AG09309 (cell line): Measurements from ENCODE around the gene TRIM58.

Source experiments
- DNase-seq: peaks from one replicate; pipeline ENCODE4 v3.0.0-alpha.2; 2010; ENCODE audit warnings: low read depth
- H3K4me3 ChIP-seq: 2 replicates; pipeline ENCODE4 v1.5.1; 2011; ENCODE audit warnings: mild to moderate bottlenecking, low read depth, low read length, moderate library complexity; ENCODE audit not compliant: control insufficient read depth
- CTCF ChIP-seq: IDR thresholded peaks from 2 replicates; pipeline ENCODE4 v1.5.1; 2011; ENCODE audit warnings: mild to moderate bottlenecking, low read depth, low read length, inconsistent platforms; ENCODE audit not compliant: insufficient read depth, control insufficient read depth; ENCODE audit errors: missing control alignments

The TRIM58 gene

GRCh38 chr1:247914941-247915662 is 58.1 kb downstream of the TRIM58 start:
- DNase-seq, result no peak
- no peak for TF ChIP-seq CTCF

GRCh38 chr1:247919952-247920351 is 63.0 kb downstream of the TRIM58 start, which contains the start of gene OR2T8:
OR2T8 (plus strand) TSS chr1:247920252; CDS start chr1:247921018, 766 bp downstream.
- TF ChIP-seq CTCF, result no peak
- no peak for DNase-seq
- H3K4me3 ChIP-seq, result no peak within 1 kb of the TSS

More at GRCh38 chr1:247914941-247915662, 58.1 kb downstream of the TRIM58 start:
- H3K4me3 ChIP-seq, result no peak overlapping the region

DNA sequence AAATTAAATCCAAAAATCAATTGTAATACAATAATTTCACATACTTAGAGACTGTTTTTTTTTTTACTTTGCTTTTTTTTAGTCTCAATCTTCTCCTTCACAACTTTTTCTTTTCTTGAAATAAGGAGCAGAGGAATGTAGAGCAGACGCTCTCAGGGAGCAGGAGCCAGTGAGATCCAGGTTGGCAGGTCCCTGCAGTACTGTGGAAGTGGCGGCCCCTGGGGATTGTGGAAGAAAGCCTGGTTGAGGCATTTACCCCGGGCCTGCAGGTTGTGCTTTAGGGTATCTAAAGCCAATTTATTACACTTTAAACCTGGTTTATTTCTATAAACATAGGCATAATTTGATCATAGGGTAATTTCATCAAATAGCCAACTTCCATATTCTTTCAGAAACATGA is 67.0 kb downstream of the TRIM58 start:
- H3K4me3 ChIP-seq, result no peak overlapping the region
- DNase-seq, result no peak
- no peak for TF ChIP-seq CTCF

DNA sequence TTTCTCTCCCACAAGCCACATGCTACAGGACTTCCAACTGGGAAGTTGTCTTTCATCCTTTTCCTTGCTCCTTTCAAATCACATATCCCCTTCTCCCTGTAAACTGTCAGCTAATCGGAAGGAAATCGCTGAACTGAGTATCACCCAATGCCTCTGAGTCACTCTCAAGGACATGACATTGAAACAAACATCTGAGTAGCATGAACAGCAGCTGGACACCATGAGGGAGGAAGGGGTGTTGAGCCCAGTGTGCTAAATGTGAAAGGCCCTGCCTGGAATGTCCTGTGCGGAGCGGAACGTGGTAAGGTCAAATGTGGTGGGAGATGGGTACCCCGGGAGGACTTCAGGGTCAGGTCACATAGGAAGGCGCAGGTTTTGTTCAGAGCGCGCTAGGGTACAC is 67.9 kb downstream of the TRIM58 start, which contains the start of gene OR2AJ1:
OR2AJ1 (plus strand) TSS at position 22 of the 400 bp plus-strand sequence. CDS start 8,880 bp downstream, outside the sequence.
- DNase-seq, result no peak
- H3K4me3 ChIP-seq, result no peak within 1 kb of the TSS
- TF ChIP-seq CTCF, result no peak
